Endothelial cell (in vitro differentiated cells): Measurements from ENCODE around the gene MAST1. TPM values are rescaled to one million over a fixed set of nuclear protein-coding genes. Genes with fewer than 3 reads are reported as not detected.

Experiments used
- DNase-seq: peaks from one replicate; pipeline ENCODE4 v3.0.0; 2021; ENCODE audit warnings: low spot score
- H3K27ac Mint-ChIP-seq: one replicate; pipeline ENCODE4 v1.8.0; 2021; ENCODE audit warnings: mixed read lengths, inconsistent platforms; ENCODE audit not compliant: unreplicated experiment
- H3K27me3 Mint-ChIP-seq: one replicate; pipeline ENCODE4 v1.8.0; 2021; ENCODE audit warnings: mild to moderate bottlenecking, moderate library complexity, mixed read lengths, inconsistent platforms; ENCODE audit not compliant: unreplicated experiment
- H3K36me3 Mint-ChIP-seq: one replicate; pipeline ENCODE4 v1.8.0; 2021; ENCODE audit warnings: mild to moderate bottlenecking, low read depth, mixed read lengths, inconsistent platforms; ENCODE audit not compliant: unreplicated experiment
- H3K4me1 Mint-ChIP-seq: one replicate; pipeline ENCODE4 v1.8.0; 2021; ENCODE audit warnings: mild to moderate bottlenecking, mixed read lengths, inconsistent platforms; ENCODE audit not compliant: unreplicated experiment
- H3K4me3 Mint-ChIP-seq: one replicate; pipeline ENCODE4 v1.8.0; 2021; ENCODE audit warnings: mild to moderate bottlenecking, mixed read lengths, inconsistent platforms; ENCODE audit not compliant: unreplicated experiment
- H3K9me3 Mint-ChIP-seq: one replicate; pipeline ENCODE4 v1.8.0; 2021; ENCODE audit warnings: mixed read lengths, inconsistent platforms; ENCODE audit not compliant: unreplicated experiment
- CTCF ChIP-seq: fragments of 200-600 bp; sonication (generic); IDR thresholded peaks from one replicate; pipeline ENCODE4 v1.5.0; 2021; ENCODE audit warnings: antibody characterized with exemption; ENCODE audit not compliant: unreplicated experiment
- total RNA-seq: library from RNA; stranded (reverse); fragmentation: NEBNext Ultra II Directional; extraction: Animal tissue kit (Norgen Biotek cat#: 25700); gene quantifications from one replicate; pipeline ENCODE4 v1.2.1, GENCODE V29; 2021; ENCODE audit not compliant: unreplicated experiment

Gene MAST1
- total RNA-seq, 1 donor from 2014 or later = 4.1 TPM

GRCh38 chr19:12833418-12833737, 4.9 kb upstream of the MAST1 start:
- TF ChIP-seq CTCF = no peak
- Mint-ChIP-seq H3K9me3 (no peaks in the 10 kb centered on the region), H3K4me3 (peak overlapping the region; percentile 59), H3K36me3 (peaks cover 9% of the 10 kb centered on the region), H3K4me1 (peaks cover 9% of the 10 kb centered on the region), H3K27me3 (peaks cover 32% of the 10 kb centered on the region), H3K27ac (no peak overlapping the region)
- no peak for DNase-seq

- Mint-ChIP-seq H3K9me3 (no peaks in the 10 kb centered on the region), H3K27me3 (peaks cover 32% of the 10 kb centered on the region), H3K4me1 (peaks cover 9% of the 10 kb centered on the region), H3K4me3 (no peak overlapping the region), H3K36me3 (peaks cover 9% of the 10 kb centered on the region), H3K27ac (no peak overlapping the region)
- no peak for TF ChIP-seq CTCF
- DNase-seq = no peak
These were observed 4.4 kb upstream of the MAST1 start for GRCh38 chr19:12833738-12834565.

GRCh38 chr19:12834566-12834943, 3.8 kb upstream of the MAST1 start, which contains the start of gene RTBDN:
Gene RTBDN, minus strand, starts transcription at chr19:12834579. Its CDS starts 4,600 bp downstream, at chr19:12829979.
- H3K4me3 Mint-ChIP-seq = peak within 1 kb of the TSS; percentile 59
- peaks cover 15% of the 10 kb centered on the region for H3K36me3 Mint-ChIP-seq
- no peak within 1 kb of the TSS for H3K27ac Mint-ChIP-seq
- H3K27me3 Mint-ChIP-seq = peaks cover 38% of the 10 kb centered on the region
- peaks cover 12% of the 10 kb centered on the region for H3K4me1 Mint-ChIP-seq
- no peak for TF ChIP-seq CTCF
- H3K9me3 Mint-ChIP-seq = no peaks in the 10 kb centered on the region
- DNase-seq = no peak

- no peak for DNase-seq
- Mint-ChIP-seq H3K27ac (no peak overlapping the region), H3K36me3 (peaks cover 16% of the 10 kb centered on the region), H3K4me1 (peaks cover 12% of the 10 kb centered on the region), H3K9me3 (no peaks in the 10 kb centered on the region), H3K27me3 (peaks cover 38% of the 10 kb centered on the region), H3K4me3 (no peak overlapping the region)
- TF ChIP-seq CTCF = no peak
These were observed 3.1 kb upstream of the MAST1 start for GRCh38 chr19:12834976-12835757.

GRCh38 chr19:12836529-12836863, 1.8 kb upstream of the MAST1 start:
- peak overlapping the region; percentile 72 for H3K4me3 Mint-ChIP-seq
- peaks cover 41% of the 10 kb centered on the region for H3K27me3 Mint-ChIP-seq
- no peak for TF ChIP-seq CTCF
- no peak overlapping the region for H3K27ac Mint-ChIP-seq
- no peaks in the 10 kb centered on the region for H3K9me3 Mint-ChIP-seq
- H3K36me3 Mint-ChIP-seq = peaks cover 16% of the 10 kb centered on the region
- DNase-seq = no peak
- peaks cover 22% of the 10 kb centered on the region for H3K4me1 Mint-ChIP-seq
